NCI-H510A (cell line): Measurements from ENCODE around the gene CNKSR1.

Experiments used
- DNase-seq: peaks from one replicate; lab custom pipeline; 2025; lab: John Stamatoyannopoulos, UW

Gene CNKSR1

DNA sequence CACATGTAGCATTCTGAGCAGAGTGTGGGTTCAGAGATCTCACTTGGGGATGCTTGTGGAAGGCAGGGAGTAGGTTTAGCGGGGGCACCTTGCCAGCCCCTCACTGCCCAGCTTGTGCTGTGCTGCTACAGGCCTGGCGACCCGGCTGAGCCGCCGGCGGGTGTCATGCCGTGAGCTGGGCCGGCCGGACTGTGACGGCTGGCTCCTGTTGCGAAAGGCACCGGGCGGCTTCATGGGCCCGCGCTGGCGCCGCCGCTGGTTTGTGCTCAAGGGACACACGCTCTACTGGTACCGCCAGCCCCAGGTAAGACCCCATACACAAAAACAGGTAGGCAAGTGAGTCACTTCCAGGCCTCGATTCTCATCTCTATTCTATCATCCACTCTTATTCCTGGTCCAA lies 7.6 kb downstream of the CNKSR1 start:
- DNase-seq: no peak

DNA sequence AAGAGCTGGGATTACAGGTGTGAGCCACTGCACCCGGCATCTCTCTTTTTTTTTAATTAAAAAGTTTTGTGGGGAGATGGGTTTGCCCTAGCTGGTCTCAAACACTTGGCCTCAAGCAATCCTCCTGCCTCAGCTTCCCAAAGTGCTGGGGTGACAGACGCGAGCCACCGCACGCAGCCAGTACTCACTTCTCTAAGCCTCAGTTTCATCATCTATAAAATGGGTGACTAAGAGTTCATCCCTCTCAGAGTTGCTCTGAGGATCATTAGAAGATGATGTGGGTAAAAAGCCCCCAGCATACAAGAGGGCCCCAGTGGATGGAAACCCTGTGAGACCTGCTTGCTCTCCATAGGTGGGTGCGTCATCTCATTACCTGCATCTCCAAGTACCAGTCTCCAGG lies 10.6 kb downstream of the CNKSR1 start:
- DNase-seq: no peak

DNA sequence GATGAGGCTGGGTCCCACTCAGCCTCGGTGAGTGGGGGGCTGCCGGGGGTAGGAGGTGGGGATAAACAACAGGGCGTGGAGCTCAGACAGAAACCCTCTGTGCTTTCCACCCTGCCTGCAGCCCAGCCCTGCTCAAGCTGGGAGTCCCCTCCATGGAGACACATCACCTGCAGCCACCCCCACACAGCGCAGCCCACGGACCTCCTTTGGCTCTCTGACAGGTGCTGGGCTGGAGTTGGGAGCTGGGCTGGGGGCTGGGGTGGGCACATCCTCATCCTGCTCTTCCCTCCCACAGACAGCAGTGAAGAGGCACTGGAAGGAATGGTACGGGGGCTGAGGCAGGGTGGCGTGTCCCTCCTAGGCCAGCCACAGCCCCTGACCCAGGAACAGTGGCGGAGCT lies 11.2 kb downstream of the CNKSR1 start:
- DNase-seq: no peak

DNA sequence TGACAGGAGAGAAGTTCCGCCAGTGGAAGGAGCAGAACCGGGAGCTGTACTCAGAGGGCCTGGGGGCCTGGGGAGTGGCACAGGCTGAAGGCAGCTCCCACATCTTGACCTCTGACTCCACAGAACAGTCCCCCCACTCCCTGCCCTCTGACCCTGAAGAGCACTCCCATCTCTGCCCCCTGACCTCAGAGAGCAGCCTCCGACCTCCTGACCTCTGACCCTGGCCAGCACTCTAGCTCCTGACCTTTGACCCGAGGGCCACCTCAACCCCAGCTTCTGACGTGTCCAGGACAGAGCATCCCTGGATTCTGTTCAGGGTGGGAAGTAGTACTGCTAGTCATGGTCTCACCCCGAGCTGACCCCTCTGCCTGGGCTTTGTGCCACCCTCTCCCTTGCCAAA lies 12.0 kb downstream of the CNKSR1 start:
- DNase-seq: no peak

DNA sequence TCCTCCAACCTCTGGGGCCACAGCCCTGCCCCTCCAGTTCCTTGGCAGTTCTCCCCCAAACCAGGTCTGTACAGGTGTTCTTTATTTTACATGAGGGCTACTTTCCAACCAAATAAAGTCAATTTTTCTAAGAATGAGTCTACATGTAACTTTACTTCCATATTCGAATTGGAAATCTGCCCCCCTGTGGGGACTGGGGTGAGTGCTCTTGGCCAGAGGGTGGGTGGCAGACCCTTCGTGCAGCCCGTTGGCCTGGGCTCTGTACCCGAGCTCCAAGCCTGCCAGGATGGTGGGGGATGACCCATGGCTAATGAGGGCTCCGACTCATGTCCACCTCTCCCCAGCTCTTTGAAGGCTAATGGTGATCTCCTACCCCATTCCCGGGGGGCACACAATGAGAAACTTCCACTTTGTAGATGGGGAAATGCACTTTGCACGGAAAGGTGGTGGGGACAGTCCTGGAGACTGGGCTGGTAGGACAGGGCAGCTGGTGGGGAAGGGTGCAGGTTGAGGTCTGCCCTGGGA lies 12.5 kb downstream of the CNKSR1 start:
- DNase-seq: no peak

DNA sequence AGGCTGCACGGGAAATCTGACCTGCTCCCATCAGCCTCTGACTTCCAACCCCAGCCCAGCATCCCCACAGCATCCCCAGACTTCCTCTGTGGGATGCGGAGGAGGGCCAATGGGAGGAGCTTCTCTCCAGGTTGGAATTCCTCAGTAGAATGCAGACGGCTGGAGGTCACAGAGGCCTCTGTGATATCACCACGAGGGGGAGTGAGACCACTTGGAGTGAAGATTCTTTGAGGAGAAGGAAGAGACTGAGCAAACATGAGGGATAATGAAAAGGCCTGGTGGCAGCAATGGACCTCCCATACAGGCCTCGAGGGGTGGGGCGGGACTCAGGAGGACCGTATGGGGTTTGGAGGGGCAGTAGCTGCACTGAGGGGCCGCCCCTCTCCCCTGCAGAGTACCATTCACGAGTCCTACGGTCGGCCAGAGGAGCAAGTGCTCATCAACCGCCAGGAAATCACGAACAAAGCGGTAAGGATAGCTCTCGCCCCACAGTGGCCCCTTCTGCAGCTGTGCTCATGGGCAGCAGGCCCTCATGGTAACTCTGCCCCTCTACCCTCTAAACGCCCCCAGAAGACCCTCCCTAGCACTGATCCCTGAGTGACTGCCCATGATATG lies 13.2 kb downstream of the CNKSR1 start, which contains the start of gene CATSPER4:
Gene CATSPER4 (plus strand): TSS at position 230 of the 615 bp plus-strand sequence. CDS start 26 bp downstream, at position 256.
- no peak for DNase-seq

DNA sequence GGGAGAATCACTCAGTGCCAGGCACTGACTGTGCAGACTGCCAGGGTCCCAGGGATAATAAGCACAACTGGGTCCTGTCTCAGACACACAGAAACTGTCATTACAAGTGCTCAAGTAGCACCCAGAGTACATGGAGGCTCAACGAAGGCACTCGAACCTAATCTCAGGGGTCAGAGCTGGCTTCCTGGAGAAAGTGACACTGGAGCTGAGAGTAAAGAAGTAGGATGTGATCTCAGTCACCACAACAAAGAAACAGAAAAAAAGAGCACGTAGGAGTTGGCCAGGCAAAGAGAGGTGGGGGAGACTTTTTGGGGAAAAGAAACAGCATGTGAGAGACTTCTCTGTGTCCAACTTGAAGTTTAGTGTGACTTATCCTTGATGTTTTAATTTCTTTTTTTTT lies 14.4 kb downstream of the CNKSR1 start:
- no peak for DNase-seq

DNA sequence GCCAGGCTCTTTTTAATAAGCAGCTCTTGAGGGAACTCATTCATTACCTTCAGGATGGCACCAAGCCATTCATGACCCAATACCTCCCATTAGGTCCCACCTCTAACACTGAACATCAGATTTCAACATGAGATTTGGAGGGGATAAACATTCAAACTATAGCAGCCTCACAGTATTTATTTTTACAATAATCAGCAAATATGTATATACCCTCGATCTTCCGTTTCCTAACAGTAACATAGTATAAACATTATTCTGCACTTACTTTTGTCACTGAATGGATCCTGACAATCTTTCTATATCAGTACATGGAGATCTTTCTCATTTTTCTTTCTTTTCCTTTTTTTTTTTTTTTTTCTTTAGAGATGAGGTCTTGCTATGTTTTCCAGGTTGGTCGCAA lies 18.5 kb downstream of the CNKSR1 start:
- no peak for DNase-seq

DNA sequence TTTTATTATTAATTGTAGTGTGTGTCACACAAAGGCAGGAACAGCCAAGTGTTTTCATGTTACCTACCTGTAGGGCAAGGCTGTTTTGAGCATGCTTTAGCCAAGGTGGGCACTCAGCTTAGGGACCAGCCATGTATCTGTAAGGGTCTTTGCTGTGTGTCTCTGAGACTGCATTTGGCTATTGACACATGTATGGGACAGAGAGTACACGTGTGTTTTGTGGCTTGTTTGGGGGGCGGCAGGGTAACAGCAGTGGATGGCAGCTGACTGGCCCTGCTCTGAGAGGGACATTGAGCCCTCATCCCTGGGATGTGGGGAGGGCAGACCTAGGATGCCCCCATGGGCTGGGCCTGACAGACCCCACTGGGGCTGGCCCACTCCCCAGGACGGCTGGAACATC lies 20.0 kb downstream of the CNKSR1 start:
- DNase-seq: no peak

DNA sequence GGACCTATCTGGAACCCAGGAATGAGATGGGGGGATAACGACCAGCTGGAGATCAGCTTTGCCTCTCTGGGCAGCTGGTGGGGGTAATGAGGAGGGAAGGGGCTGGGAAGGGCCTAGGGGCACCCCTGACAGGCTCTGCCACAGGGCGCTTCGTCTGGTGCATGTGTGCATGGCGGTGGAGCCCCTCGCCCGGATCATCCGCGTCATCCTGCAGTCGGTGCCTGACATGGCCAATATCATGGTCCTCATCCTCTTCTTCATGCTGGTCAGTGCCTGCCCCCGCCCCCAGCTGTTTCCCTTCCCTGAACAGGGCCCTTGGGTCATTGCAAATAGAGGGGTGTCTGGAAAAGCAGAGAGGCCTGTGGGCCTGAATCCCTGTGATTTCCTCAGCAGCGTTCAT lies 20.5 kb downstream of the CNKSR1 start:
- no peak for DNase-seq

DNA sequence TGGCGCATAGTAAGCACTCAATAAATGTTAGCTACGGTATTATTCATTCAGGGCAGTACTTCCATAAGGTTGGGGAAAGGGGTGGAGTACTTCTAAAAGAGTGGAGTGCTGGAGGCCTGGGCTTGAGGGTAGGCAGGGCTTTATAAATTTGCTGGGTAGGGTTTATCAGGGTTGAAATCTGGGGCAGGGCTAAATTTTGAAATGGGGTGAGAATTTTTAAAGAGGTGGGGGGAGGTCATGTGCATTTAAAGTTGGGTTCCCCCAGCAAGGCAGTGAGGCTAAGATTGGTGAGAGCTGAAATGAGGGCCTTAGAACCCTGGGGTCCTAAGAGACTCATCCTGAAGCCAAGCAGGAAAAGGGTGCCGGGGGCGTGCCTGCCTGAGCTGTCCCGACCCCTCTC lies 23.1 kb downstream of the CNKSR1 start:
- no peak for DNase-seq

DNA sequence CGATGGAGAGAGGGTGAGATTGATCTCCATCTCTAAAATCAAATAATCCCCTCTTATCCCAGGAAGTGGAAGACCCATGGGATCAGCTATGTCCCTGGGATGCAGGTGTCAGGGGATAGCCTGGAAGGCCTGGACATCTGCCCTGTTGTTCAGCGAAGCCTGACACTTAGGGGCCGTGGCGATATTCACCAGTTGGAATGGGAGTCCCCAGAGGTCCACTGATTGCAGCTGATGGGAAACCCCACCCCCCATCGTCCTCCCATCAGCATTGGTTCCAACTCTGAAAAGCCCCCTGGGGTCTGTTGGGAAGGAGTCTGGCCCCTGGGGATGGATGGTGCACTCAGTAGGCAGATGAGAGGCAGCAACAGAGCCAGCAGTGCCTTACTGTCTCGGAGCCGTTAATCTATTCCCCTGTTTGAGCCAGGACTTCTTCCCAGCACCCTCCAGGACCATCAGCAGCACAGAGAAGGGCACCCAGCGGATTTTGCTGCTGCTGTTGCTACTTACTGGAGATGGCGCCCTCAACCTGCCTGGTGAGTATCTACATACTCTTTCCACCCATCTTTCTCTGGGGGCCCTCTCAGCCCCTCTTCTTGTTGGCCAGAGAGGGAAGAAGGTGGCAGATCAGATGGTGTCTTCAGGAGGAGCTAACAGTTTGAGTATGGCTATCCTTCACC lies 26.5 kb downstream of the CNKSR1 start:
- DNase-seq: no peak

DNA sequence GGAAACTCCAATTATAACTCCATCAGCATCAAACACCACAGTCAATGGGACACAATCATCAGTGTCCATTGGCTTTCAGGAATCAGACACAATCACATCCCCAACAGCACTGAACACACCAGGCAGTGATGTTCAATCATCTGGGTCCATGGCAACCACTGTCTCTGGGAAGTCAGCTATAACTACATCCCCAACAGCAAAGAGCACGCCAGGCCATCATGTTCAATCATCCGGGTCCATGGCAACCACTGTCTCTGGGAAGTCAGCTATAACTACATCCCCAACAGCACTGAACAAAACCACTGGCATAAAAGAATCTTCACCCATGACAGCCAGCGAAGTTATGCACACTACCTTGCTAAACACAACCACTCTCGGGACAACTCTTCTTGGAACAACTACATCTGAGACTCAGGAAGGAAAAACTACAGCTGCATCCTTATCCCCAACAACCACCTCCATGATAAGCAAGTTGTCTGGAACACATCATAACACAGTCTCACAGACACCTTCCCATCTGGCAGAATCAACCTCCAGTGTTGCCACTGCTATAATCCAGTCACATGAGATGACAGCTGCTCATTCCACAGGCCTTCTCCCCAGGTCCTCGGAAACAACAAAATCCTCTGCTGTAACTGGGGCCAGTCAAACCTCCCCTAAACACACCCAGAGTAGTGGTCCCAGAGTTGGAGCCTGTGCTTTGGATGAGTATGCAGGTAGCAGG lies 33.0 kb downstream of the CNKSR1 start:
- no peak for DNase-seq

DNA sequence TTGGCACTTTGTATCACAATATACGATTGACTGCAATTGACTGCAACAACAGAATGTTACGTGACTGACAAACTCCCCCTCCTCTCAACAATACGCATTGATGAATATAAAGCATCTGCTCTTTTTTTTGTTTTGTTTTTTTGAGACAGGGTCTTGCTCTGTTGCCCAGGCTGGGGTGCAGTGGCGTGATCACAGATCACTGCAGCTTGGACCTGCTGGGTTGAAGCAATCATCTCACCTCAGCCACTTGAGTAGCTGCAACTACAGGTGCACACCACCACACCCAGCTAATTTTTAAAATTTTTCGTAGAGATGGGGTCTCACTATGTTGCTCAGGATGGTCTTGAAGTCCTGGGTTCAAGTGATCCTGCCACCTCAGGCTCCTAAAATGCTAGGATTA lies 35.4 kb downstream of the CNKSR1 start:
- DNase-seq: no peak

DNA sequence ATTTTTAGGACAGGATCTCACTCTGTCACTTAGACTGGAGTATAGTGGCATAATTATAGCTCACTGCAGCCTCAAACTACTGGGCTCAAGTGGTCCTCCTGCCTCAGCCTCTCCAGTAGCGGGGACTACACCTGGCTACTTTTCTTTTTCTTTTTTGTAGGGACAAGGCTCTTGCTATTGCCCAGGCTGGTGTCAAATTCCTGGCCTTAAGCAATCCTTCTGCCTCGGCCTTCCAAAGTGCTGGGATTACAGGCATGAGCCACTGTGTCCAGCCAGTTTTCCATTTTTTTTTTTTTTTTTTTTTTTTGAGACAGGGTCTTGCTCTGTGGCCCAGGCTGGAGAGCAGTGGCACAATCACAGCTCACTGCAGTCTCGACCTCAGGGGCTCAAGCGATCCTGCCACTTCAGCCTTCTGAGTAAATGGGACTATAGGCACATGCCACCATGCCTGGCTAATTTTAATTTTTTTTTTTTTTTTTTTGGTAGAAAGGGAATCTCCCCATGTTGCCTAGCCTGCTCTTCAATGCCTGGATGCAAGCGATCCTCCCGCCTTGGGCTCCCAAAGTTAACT lies 36.1 kb downstream of the CNKSR1 start:
- DNase-seq: no peak

DNA sequence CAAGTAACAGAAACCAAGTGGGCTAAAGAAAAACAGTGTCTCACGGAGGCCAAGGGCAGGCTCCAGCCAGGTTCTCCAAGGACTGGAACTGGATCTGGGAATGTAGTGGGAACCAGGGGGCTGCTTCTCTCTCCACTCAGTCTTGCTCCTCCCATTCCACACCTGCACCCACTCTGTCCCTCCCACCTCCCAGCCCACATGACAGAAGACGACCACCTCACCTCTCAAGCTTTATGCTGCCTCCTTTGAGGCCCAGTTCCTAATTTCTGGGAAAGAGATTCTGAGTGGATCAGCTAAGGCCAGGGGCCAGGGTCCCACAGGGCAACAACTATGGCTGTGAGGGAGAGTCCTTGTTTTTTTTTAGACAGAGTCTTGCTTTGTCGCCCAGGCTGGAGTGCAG lies 38.0 kb downstream of the CNKSR1 start:
- no peak for DNase-seq

DNA sequence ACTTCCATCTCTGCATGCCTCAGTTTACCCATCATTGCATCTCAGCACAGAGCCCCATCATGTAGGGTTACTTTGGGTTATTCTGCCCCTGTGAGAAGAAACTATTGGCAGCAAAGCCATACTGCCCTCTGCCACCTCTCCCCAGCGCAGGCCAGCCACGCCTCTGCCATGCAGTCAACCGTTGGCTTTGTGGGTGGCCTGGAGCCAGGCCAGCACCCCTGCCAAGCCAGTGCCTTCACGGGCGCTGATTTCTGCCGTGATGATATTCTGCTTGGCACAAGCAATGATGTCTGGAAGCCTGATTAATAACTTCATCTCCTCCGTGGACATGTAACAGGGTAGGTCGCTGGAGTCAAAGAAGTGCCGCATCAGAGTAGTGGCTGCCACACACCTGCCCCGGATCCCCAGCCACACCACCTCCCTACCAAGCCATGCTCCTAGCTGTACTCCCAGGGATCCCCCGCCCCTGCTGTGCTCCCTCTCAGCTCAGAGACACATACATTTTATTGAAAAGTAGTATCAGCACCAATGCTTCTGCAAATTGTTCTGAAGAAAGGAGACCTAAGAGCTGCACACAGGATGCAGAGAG lies 41.7 kb downstream of the CNKSR1 start:
- DNase-seq: no peak

DNA sequence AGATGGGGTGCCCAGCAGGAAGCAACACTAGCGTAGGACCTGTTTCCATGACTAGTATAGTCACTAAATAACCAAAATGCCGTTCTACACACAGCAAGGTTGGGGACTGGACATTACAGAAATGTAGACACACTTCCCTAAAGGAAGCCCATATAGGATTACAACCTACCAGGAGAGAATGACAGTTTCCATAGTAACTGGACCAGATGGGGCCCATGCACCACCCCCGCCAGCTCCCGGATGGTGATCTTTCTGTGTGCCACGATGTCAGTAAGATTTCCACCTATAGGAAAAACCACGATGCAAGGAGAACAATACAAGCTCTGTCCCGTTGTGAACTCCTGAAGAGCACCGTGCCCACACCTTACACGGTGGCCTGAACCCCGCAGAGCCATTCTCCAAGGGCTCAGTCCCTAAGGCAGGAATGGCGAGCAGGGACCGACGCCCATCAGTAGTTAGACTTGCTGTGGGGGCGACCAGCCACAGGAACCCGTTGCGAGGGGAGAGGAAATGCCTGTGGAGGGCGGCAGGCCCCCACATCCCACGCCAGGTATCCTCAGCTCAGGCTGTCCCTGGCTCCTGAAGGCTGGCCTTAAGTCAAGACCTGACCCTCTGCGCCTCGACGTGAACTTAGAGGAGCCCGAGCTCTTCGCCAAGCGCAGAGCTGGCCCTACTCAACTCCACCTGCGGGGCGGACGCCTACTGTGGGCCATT lies 43.1 kb downstream of the CNKSR1 start:
- DNase-seq: no peak

DNA sequence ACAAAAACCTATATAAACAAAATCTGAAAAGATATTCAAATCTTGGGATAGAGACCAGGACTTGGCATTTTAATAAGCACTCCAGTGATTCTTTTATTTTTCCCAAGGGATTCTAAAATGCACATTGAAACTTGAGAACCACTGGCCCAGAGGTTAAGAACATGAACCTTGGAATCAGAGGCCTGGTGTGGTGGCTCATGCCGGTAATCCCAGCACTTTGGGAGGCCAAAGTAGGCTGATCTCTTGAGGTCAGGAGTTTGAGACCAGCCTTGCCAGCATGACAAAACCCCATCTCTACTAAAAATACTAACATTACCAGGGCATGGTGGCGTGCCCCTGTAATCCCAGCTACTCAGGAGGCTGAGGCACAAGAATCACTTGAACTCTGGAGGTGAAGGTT lies 43.8 kb downstream of the CNKSR1 start:
- no peak for DNase-seq

DNA sequence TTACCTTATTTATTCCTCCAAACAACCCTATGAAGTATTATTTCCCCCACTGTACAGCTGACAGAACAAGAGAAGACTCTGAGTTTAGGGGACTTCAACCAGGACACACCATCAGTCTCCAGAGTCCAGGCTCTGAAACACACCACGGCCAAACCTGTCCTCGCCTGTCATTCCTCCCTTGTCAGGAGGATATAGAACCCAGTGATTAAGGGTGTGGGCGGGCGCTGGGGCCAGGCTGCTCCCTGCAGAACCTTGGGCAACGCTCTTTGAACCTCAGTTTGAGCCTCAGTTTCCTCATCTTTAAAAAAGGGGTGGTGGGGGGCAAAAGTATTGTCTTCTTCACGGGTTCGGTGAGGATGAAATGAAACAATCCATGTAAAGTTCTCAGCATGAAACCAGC lies 47.3 kb downstream of the CNKSR1 start:
- no peak for DNase-seq

DNA sequence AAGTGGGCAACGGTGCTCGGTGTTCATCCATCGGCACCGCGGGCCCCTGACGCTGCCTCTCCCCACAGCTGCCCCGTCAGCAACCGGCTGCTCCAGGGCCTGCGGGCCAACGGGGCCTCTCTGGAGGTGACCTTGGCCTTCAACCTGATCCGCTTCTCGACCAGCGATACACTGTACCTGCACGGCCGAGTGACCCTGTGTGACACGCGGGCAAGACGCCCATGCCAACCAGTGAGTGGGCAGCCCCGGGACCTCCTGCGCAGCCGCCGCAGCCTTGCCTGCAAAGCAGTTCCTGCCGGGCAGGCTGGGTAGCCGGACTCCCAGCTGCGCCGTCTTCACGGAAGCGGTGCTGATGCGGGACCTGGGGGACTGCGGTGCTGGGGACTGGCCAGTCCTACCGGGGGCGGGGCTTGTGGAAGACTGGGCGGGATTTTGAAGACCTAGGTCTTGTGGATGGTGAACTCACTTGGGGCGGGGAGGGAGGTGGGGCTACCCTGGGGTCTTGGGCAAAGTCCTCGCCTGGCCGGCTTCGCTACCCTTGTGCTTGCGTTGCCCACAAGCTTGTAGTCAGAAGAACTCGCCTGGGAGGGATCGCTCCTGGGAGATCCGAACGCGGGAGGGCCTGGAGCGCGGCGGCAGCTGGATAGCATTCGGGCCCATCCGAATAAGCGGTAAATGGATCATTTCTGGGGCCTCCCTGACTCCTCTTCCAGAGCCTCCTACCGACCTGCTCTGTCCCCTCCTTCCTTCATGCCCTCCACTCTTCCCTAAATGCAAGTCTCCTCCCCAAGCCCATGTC lies 47.9 kb downstream of the CNKSR1 start:
- DNase-seq: no peak
